ENCODE results near the gene FFAR3.
A peak's percentile ranks its signal among the peaks of the same experiment; 100 is the strongest.
"Not testable (repeated sequence)": the region's sequence is repeated elsewhere in the genome, so short reads cannot be mapped to it uniquely, and the experiment has no call there.

The FFAR3 gene

GRCh38 chr19:35351411-35352176, 6.7 kb upstream of the FFAR3 start:
- H3K27me3 ChIP-seq (ENCODE audit: control insufficient read depth, insufficient read depth, low read length): no peaks in the 10 kb centered on the region
- no peak overlapping the region for H3K4me3 ChIP-seq (ENCODE audit: low read length)
- no CpG with 5 or more reads among the region's 47 CpGs for WGBS (ENCODE audit: insufficient coverage, insufficient read length)
- H3K9me3 ChIP-seq (ENCODE audit: control insufficient read depth, insufficient read depth, low read length): no peaks in the 10 kb centered on the region
- H3K36me3 ChIP-seq (ENCODE audit: control insufficient read depth, insufficient read depth, low read length): no peaks in the 10 kb centered on the region
- no peak for DNase-seq (ENCODE audit: low read depth, low spot score)
- peaks cover 6% of the 10 kb centered on the region for H3K4me1 ChIP-seq (ENCODE audit: control insufficient read depth, insufficient read depth, low read length)
- no peak overlapping the region for H3K27ac ChIP-seq (ENCODE audit: low read length)

- Histone ChIP-seq H3K4me3 (ENCODE audit: low read length) (no peak overlapping the region), H3K27ac (ENCODE audit: low read length) (no peak overlapping the region), H3K36me3 (ENCODE audit: control insufficient read depth, insufficient read depth, low read length) (no peaks in the 10 kb centered on the region), H3K4me1 (ENCODE audit: control insufficient read depth, insufficient read depth, low read length) (peaks cover 6% of the 10 kb centered on the region), H3K9me3 (ENCODE audit: control insufficient read depth, insufficient read depth, low read length) (no peaks in the 10 kb centered on the region), H3K27me3 (ENCODE audit: control insufficient read depth, insufficient read depth, low read length) (no peaks in the 10 kb centered on the region)
- no peak for DNase-seq (ENCODE audit: low read depth, low spot score)
- no CpG with 5 or more reads among the region's 18 CpGs for WGBS (ENCODE audit: insufficient coverage, insufficient read length)
Observed at GRCh38 chr19:35352177-35352447, 6.1 kb upstream of the FFAR3 start.

GRCh38 chr19:35352448-35353304, 5.6 kb upstream of the FFAR3 start:
- WGBS (ENCODE audit: insufficient coverage, insufficient read length): no CpG with 5 or more reads among the region's 32 CpGs
- no peak overlapping the region for H3K4me3 ChIP-seq (ENCODE audit: low read length)
- no peaks in the 10 kb centered on the region for H3K27me3 ChIP-seq (ENCODE audit: control insufficient read depth, insufficient read depth, low read length)
- H3K9me3 ChIP-seq (ENCODE audit: control insufficient read depth, insufficient read depth, low read length): no peaks in the 10 kb centered on the region
- no peaks in the 10 kb centered on the region for H3K36me3 ChIP-seq (ENCODE audit: control insufficient read depth, insufficient read depth, low read length)
- peaks cover 6% of the 10 kb centered on the region for H3K4me1 ChIP-seq (ENCODE audit: control insufficient read depth, insufficient read depth, low read length)
- DNase-seq (ENCODE audit: low read depth, low spot score): peak; percentile 76
- no peak overlapping the region for H3K27ac ChIP-seq (ENCODE audit: low read length)

GRCh38 chr19:35353635-35354034, 4.6 kb upstream of the FFAR3 start:
- H3K4me1 ChIP-seq (ENCODE audit: control insufficient read depth, insufficient read depth, low read length): peaks cover 6% of the 10 kb centered on the region
- DNase-seq (ENCODE audit: low read depth, low spot score): no peak
- no peak overlapping the region for H3K27ac ChIP-seq (ENCODE audit: low read length)
- no peaks in the 10 kb centered on the region for H3K27me3 ChIP-seq (ENCODE audit: control insufficient read depth, insufficient read depth, low read length)
- no peak overlapping the region for H3K4me3 ChIP-seq (ENCODE audit: low read length)
- H3K9me3 ChIP-seq (ENCODE audit: control insufficient read depth, insufficient read depth, low read length): no peaks in the 10 kb centered on the region
- no CpG with 5 or more reads among the region's 9 CpGs for WGBS (ENCODE audit: insufficient coverage, insufficient read length)
- H3K36me3 ChIP-seq (ENCODE audit: control insufficient read depth, insufficient read depth, low read length): no peaks in the 10 kb centered on the region

GRCh38 chr19:35354898-35355297, 3.4 kb upstream of the FFAR3 start:
- Histone ChIP-seq H3K27ac (ENCODE audit: low read length) (no peak overlapping the region), H3K36me3 (ENCODE audit: control insufficient read depth, insufficient read depth, low read length) (no peaks in the 10 kb centered on the region), H3K9me3 (ENCODE audit: control insufficient read depth, insufficient read depth, low read length) (no peaks in the 10 kb centered on the region), H3K4me3 (ENCODE audit: low read length) (no peak overlapping the region), H3K4me1 (ENCODE audit: control insufficient read depth, insufficient read depth, low read length) (peaks cover 2% of the 10 kb centered on the region; the same call in 1 of the 2 replicates), H3K27me3 (ENCODE audit: control insufficient read depth, insufficient read depth, low read length) (no peaks in the 10 kb centered on the region)
- no CpG with 5 or more reads among the region's 8 CpGs for WGBS (ENCODE audit: insufficient coverage, insufficient read length)
- no peak for DNase-seq (ENCODE audit: low read depth, low spot score)

- DNase-seq (ENCODE audit: low read depth, low spot score): no peak
- no peak overlapping the region for H3K27ac ChIP-seq (ENCODE audit: low read length)
- no CpG with 5 or more reads among the region's 6 CpGs for WGBS (ENCODE audit: insufficient coverage, insufficient read length)
Observed at GRCh38 chr19:35355791-35356460, 2.3 kb upstream of the FFAR3 start.

GRCh38 chr19:35358834-35359233, 574 bp downstream of the FFAR3 start:
- H3K27me3 ChIP-seq (ENCODE audit: control insufficient read depth, insufficient read depth, low read length); H3K27ac ChIP-seq (ENCODE audit: low read length); H3K9me3 ChIP-seq (ENCODE audit: control insufficient read depth, insufficient read depth, low read length); H3K4me3 ChIP-seq (ENCODE audit: low read length); H3K36me3 ChIP-seq (ENCODE audit: control insufficient read depth, insufficient read depth, low read length); DNase-seq (ENCODE audit: low read depth, low spot score); H3K4me1 ChIP-seq (ENCODE audit: control insufficient read depth, insufficient read depth, low read length): not testable (repeated sequence)
- no CpG with 5 or more reads among the region's 16 CpGs for WGBS (ENCODE audit: insufficient coverage, insufficient read length)

More at GRCh38 chr19:35355791-35356460, 2.3 kb upstream of the FFAR3 start:
- peaks cover 2% of the 10 kb centered on the region; the same call in 1 of the 2 replicates for H3K4me1 ChIP-seq (ENCODE audit: control insufficient read depth, insufficient read depth, low read length)
- H3K27me3 ChIP-seq (ENCODE audit: control insufficient read depth, insufficient read depth, low read length): no peaks in the 10 kb centered on the region
- H3K4me3 ChIP-seq (ENCODE audit: low read length): no peak overlapping the region
- H3K36me3 ChIP-seq (ENCODE audit: control insufficient read depth, insufficient read depth, low read length): no peaks in the 10 kb centered on the region
- H3K9me3 ChIP-seq (ENCODE audit: control insufficient read depth, insufficient read depth, low read length): no peaks in the 10 kb centered on the region

- H3K4me3 ChIP-seq (ENCODE audit: low read length); H3K9me3 ChIP-seq (ENCODE audit: control insufficient read depth, insufficient read depth, low read length); H3K27ac ChIP-seq (ENCODE audit: low read length); H3K36me3 ChIP-seq (ENCODE audit: control insufficient read depth, insufficient read depth, low read length); H3K4me1 ChIP-seq (ENCODE audit: control insufficient read depth, insufficient read depth, low read length); H3K27me3 ChIP-seq (ENCODE audit: control insufficient read depth, insufficient read depth, low read length); DNase-seq (ENCODE audit: low read depth, low spot score): not testable (repeated sequence)
- no CpG with 5 or more reads among the region's 21 CpGs for WGBS (ENCODE audit: insufficient coverage, insufficient read length)
Observed at GRCh38 chr19:35359395-35359794, 1.1 kb downstream of the FFAR3 start.

- DNase-seq (ENCODE audit: low read depth, low spot score); H3K36me3 ChIP-seq (ENCODE audit: control insufficient read depth, insufficient read depth, low read length); H3K4me1 ChIP-seq (ENCODE audit: control insufficient read depth, insufficient read depth, low read length); H3K27ac ChIP-seq (ENCODE audit: low read length); H3K27me3 ChIP-seq (ENCODE audit: control insufficient read depth, insufficient read depth, low read length); H3K9me3 ChIP-seq (ENCODE audit: control insufficient read depth, insufficient read depth, low read length); H3K4me3 ChIP-seq (ENCODE audit: low read length): not testable (repeated sequence)
- no CpG with 5 or more reads among the region's 5 CpGs for WGBS (ENCODE audit: insufficient coverage, insufficient read length)
Observed at GRCh38 chr19:35360081-35360480, 1.8 kb downstream of the FFAR3 start.

- Histone ChIP-seq H3K4me3 (ENCODE audit: low read length) (no peak overlapping the region), H3K36me3 (ENCODE audit: control insufficient read depth, insufficient read depth, low read length) (no peaks in the 10 kb centered on the region), H3K4me1 (ENCODE audit: control insufficient read depth, insufficient read depth, low read length) (no peaks in the 10 kb centered on the region), H3K9me3 (ENCODE audit: control insufficient read depth, insufficient read depth, low read length) (no peaks in the 10 kb centered on the region), H3K27ac (ENCODE audit: low read length) (no peak overlapping the region), H3K27me3 (ENCODE audit: control insufficient read depth, insufficient read depth, low read length) (no peaks in the 10 kb centered on the region)
- DNase-seq (ENCODE audit: low read depth, low spot score): no peak
- no CpG with 5 or more reads among the region's 5 CpGs for WGBS (ENCODE audit: insufficient coverage, insufficient read length)
Observed at GRCh38 chr19:35360880-35361420, 2.7 kb downstream of the FFAR3 start.
